A673 (cell line): ENCODE results near the gene FGF14.

Source experiments
- EZH2 ChIP-seq: fragments of 200-600 bp; sonication (generic); IDR thresholded peaks from 2 replicates; pipeline ENCODE4 v1.6.1; 2017; ENCODE audit warnings: borderline replicate concordance, low read depth, mild to moderate bottlenecking, mixed read lengths, antibody characterized with exemption, low read length; ENCODE audit not compliant: poor library complexity, severe bottlenecking
- TF ChIP-seq, protein P1 (sequence below): fragments of 300-800, 200-600 bp; sonication (generic); conservative IDR thresholded peaks from 2 replicates; pipeline ENCODE4 v1.5.1; 2017; ENCODE audit warnings: low read depth, mild to moderate bottlenecking, antibody characterized with exemption, low read length, moderate library complexity, mixed read lengths

GRCh38 chr13:101795460-101795859 lies 606.4 kb downstream of the FGF14 start:
- TF ChIP-seq, protein P1, sequence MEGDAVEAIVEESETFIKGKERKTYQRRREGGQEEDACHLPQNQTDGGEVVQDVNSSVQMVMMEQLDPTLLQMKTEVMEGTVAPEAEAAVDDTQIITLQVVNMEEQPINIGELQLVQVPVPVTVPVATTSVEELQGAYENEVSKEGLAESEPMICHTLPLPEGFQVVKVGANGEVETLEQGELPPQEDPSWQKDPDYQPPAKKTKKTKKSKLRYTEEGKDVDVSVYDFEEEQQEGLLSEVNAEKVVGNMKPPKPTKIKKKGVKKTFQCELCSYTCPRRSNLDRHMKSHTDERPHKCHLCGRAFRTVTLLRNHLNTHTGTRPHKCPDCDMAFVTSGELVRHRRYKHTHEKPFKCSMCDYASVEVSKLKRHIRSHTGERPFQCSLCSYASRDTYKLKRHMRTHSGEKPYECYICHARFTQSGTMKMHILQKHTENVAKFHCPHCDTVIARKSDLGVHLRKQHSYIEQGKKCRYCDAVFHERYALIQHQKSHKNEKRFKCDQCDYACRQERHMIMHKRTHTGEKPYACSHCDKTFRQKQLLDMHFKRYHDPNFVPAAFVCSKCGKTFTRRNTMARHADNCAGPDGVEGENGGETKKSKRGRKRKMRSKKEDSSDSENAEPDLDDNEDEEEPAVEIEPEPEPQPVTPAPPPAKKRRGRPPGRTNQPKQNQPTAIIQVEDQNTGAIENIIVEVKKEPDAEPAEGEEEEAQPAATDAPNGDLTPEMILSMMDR, result no peak
- no peak for TF ChIP-seq EZH2
